Measurements from ENCODE around the gene PEX14.

PEX14 gene

GRCh38 chr1:10631121-10631810, 156.5 kb downstream of the PEX14 start:
- DNase-seq, result no peak
- Histone ChIP-seq H3K4me1 (peaks cover 7% of the 10 kb centered on the region), H3K9me3 (no peaks in the 10 kb centered on the region), H3K27me3 (no peaks in the 10 kb centered on the region), H3K36me3 (no peaks in the 10 kb centered on the region), H3K4me3 (ENCODE audit: low read depth, low read length) (no peak overlapping the region)
- TF ChIP-seq CTCF (IDR thresholded peaks at IDR 0.05; ENCODE audit: low read depth, low read length), result no peak

- Histone ChIP-seq H3K27me3 (no peaks in the 10 kb centered on the region), H3K4me1 (peaks cover 7% of the 10 kb centered on the region), H3K4me3 (ENCODE audit: low read depth, low read length) (no peak overlapping the region), H3K36me3 (no peaks in the 10 kb centered on the region), H3K9me3 (no peaks in the 10 kb centered on the region)
- peak; percentile 48 for DNase-seq
- no peak for TF ChIP-seq CTCF (IDR thresholded peaks at IDR 0.05; ENCODE audit: low read depth, low read length)
Measured at GRCh38 chr1:10631811-10632593, 157.3 kb downstream of the PEX14 start.

GRCh38 chr1:10632691-10633090, 157.9 kb downstream of the PEX14 start:
- Histone ChIP-seq H3K36me3 (no peaks in the 10 kb centered on the region), H3K27me3 (no peaks in the 10 kb centered on the region), H3K9me3 (no peaks in the 10 kb centered on the region), H3K4me3 (ENCODE audit: low read depth, low read length) (no peak overlapping the region), H3K4me1 (peaks cover 7% of the 10 kb centered on the region)
- no peak for DNase-seq
- TF ChIP-seq CTCF (IDR thresholded peaks at IDR 0.05; ENCODE audit: low read depth, low read length), result no peak

GRCh38 chr1:10633416-10633815, 158.7 kb downstream of the PEX14 start:
- TF ChIP-seq CTCF (IDR thresholded peaks at IDR 0.05; ENCODE audit: low read depth, low read length), result no peak
- H3K9me3 ChIP-seq, result no peaks in the 10 kb centered on the region
- no peak for DNase-seq
- no peak overlapping the region for H3K4me3 ChIP-seq (ENCODE audit: low read depth, low read length)
- peaks cover 7% of the 10 kb centered on the region for H3K4me1 ChIP-seq
- no peaks in the 10 kb centered on the region for H3K27me3 ChIP-seq
- no peaks in the 10 kb centered on the region for H3K36me3 ChIP-seq

GRCh38 chr1:10634075-10634427, 159.3 kb downstream of the PEX14 start:
- TF ChIP-seq CTCF (IDR thresholded peaks at IDR 0.05; ENCODE audit: low read depth, low read length), result no peak
- Histone ChIP-seq H3K36me3 (no peaks in the 10 kb centered on the region), H3K27me3 (no peaks in the 10 kb centered on the region), H3K4me1 (peaks cover 7% of the 10 kb centered on the region), H3K9me3 (no peaks in the 10 kb centered on the region), H3K4me3 (ENCODE audit: low read depth, low read length) (no peak overlapping the region)
- no peak for DNase-seq
